GM18858 (cell line): Measurements from ENCODE around the gene MYL11.
A peak's percentile ranks its signal among the peaks of the same experiment; 100 is the strongest.

ENCODE experiments used
- ATAC-seq: cut with Tn5 transposase; IDR thresholded peaks from one replicate; pipeline ENCODE4 v1.9.1; 2021; ENCODE audit not compliant: unreplicated experiment

The MYL11 gene

GRCh38 chr16:30416624-30417528 is 42.3 kb downstream of the MYL11 start:
- no peak for ATAC-seq

GRCh38 chr16:30417529-30418349 is 43.1 kb downstream of the MYL11 start:
- ATAC-seq, result peak; percentile 66

- ATAC-seq, result no peak
Observed at GRCh38 chr16:30418350-30419181, 44.0 kb downstream of the MYL11 start.

DNA sequence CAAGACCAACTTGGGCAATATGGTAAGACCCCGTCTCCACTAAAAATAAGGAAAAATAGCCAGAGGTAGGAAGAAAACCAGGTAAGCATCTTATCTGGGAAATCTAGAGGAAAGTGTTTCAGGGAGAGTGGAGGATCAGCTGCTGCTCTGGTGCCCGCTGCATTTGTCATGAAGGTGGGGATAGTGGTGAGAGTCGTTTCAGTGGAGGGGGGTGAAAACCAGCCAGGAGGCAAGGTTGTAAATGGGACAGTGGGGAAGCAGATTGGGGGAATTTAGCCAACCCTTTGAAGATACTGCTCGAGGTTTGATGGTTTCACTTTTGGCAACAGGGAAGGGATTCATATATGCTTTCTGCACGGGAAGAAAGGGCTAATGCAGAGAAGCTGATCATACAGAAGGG is 46.4 kb downstream of the MYL11 start:
- no peak for ATAC-seq
